Heart right ventricle (tissue), 16 donors: ENCODE data around the gene VTN. TPM values are rescaled to one million over a fixed set of nuclear protein-coding genes. Genes with fewer than 3 reads are reported as not detected.
"Not testable (repeated sequence)": the region's sequence is repeated elsewhere in the genome, so short reads cannot be mapped to it uniquely, and the experiment has no call there.

Experiments
- ATAC-seq, 8 donors: fragments of 200-7000 bp; cut with Tn5 transposase; one replicate each; pipeline ENCODE4 v1.9.1; 2020; ENCODE audit warnings: mild to moderate bottlenecking in 8 of 8, moderate library complexity in 8 of 8, moderate number of reproducible peaks in 1 of 8
- DNase-seq, 2 donors: peaks; one replicate each; pipeline ENCODE4 v3.0.0-alpha.2; 2020
- H3K27ac ChIP-seq, 10 donors: fragments of 200-600 bp; sonication (generic) in 2 of 10; one replicate each; pipeline versions ENCODE4 v1.5.0 to v1.8.0; 2020 to 2022; ENCODE audit warnings: mild to moderate bottlenecking in 3 of 10
- H3K27me3 ChIP-seq, 7 donors: fragments of 200-600 bp; one replicate each; pipeline ENCODE4 v1.8.0; 2021 to 2022; ENCODE audit warnings: mild to moderate bottlenecking in 2 of 7
- H3K36me3 ChIP-seq, 9 donors: fragments of 200-600 bp; sonication (generic) in 1 of 9; one replicate each; pipeline versions ENCODE4 v1.5.0 to v1.8.0; 2020 to 2022; ENCODE audit warnings: mild to moderate bottlenecking in 2 of 9
- H3K4me1 ChIP-seq, 9 donors: fragments of 200-600 bp; sonication (generic) in 1 of 9; one replicate each; pipeline versions ENCODE4 v1.5.0 to v1.8.0; 2020 to 2022; ENCODE audit warnings: mild to moderate bottlenecking in 4 of 9
- H3K4me3 ChIP-seq, 10 donors: fragments of 200-600 bp; sonication (generic) in 2 of 10; one replicate each; pipeline versions ENCODE4 v1.5.0 to v1.8.0; 2020 to 2022; ENCODE audit warnings: mild to moderate bottlenecking in 7 of 10, moderate library complexity in 2 of 10
- H3K9me3 ChIP-seq, 11 donors: fragments of 200-600 bp in 10 of 11; sonication (generic) in 2 of 11; one replicate each; pipeline versions ENCODE4 v1.5.0 to v1.8.0; 2013 to 2022; ENCODE audit warnings: mild to moderate bottlenecking in 2 of 11, control low read depth in 1 of 11, moderate library complexity in 1 of 11
- CTCF ChIP-seq, 9 donors: fragments of 200-600 bp; sonication (generic) in 2 of 9; IDR thresholded peaks; one replicate each; pipeline versions ENCODE4 v1.5.0 to v1.8.0; 2021 to 2022; ENCODE audit warnings: antibody characterized with exemption in 9 of 9, mild to moderate bottlenecking in 5 of 9, moderate library complexity in 1 of 9
- WGBS, 2 donors: extraction: QIAGEN DNeasy Blood & Tissue Kit; methylation state at CpG; one replicate each; pipeline ENCODE4 v1.1.7; 2013; ENCODE audit warnings: inconsistent platforms in 1 of 2; 5-methylcytosine and 5-hydroxymethylcytosine counted together
- intact Hi-C, 10 donors: fragments of 100-400 bp; cut with DNase I; formaldehyde crosslinking; loops; one replicate each; pipeline versions ENCODE4 v1.11.1 to v1.14.2; 2022
- polyA plus RNA-seq, 2 donors: library from polyadenylated mRNA; stranded (reverse); fragments of 200-250 nt; gene quantifications; one replicate each; pipeline ENCODE4 v1.2.3, GENCODE V29; 2013
- total RNA-seq, 10 donors: library from RNA; stranded (reverse); fragmentation: NEBNext Ultra II Directional in 3 of 10; extraction: Animal tissue kit (Norgen Biotek cat#: 25700) in 3 of 10; gene quantifications; one replicate each; pipeline versions ENCODE4 v1.2.1 to v1.2.4, GENCODE V29; 2021 to 2023
- donor health status: Arrhythmogenic right ventricular cardiomyopathy.
- donor health status: ischemic (EF 13 %, LVEDD 7.1; RV severe dilation, severe dysfunction).
- donor health status: healthy with polysubstance abuse.
- donor health status: DM: no; HTN: yes; CAD: no.
- donor health status: DM: no; HTN: no; CAD: no.
- donor health status: ischemic (EF 25% LVEDD 6.9; RV normal size, moderate dysfunction).
- donor health status: ischemic (EF 25% LVEDD 5.7; RV mildly dilated, moderate dysfunction).
- donor health status: healthy.
- donor health status: DM: yes; HTN: yes; CAD: no.
- donor health status: Ischemic cardiomyopathy.
- donor health status: ischemic (EF 35%, LVEDD 5.7; RV mildly dilated, moderate dysfunction).
- donor health status: nonischemic (EF 11% LVEDD 7.7; RV severe dilation, severe dysfunction).
- donor health status: DM: yes; HTN: yes; CAD: no.
- donor health status: PGD.
- donor health status: ischemic (EF 29% LVEDD 5.4; RV normal size, mild dysfunction).
- donor health status: nonischemic (EF 23%, LVEDD 6.1; RV moderate dilation, normal function).

VTN gene
- total and polyA plus RNA-seq, 12 donors: 26.3 to 121 (median 64.8) TPM

GRCh38 chr17:28341516-28341915 is 28.6 kb downstream of the VTN start:
- intact Hi-C loops: no loop called here
- Histone ChIP-seq H3K27ac (no peak overlapping the region), H3K4me1 (peaks cover 12 to 70% (median 54%) of the 10 kb centered on the region in 9 donors), H3K4me3 (no peak overlapping the region), H3K27me3 (no peaks in the 10 kb centered on the region), H3K36me3 (peaks cover 8 to 78% (median 66%) of the 10 kb centered on the region in 9 donors), H3K9me3 (no peaks in the 10 kb centered on the region)
- no peak for TF ChIP-seq CTCF (IDR thresholded peaks at IDR 0.05)
- DNase-seq (no peak), ATAC-seq (no peak)
- WGBS, 2 donors: 93 to 94% methylated on average over 11 of the region's 11 CpGs

- no peak for TF ChIP-seq CTCF (IDR thresholded peaks at IDR 0.05)
- intact Hi-C loops: no loop called here
- ATAC-seq: no peak
- Histone ChIP-seq H3K36me3 (peaks cover 8 to 67% (median 58%) of the 10 kb centered on the region in 9 donors), H3K9me3 (no peaks in the 10 kb centered on the region), H3K4me1 (peaks cover 10 to 62% (median 49%) of the 10 kb centered on the region in 9 donors), H3K27ac (peak overlapping the region in 1 of 10 donors; percentile 99), H3K27me3 (no peaks in the 10 kb centered on the region), H3K4me3 (no peak overlapping the region)
- 89 to 93% methylated on average over 6 of the region's 6 CpGs for WGBS, 2 donors
- no peak for DNase-seq
Observed at GRCh38 chr17:28340374-28340773, 29.7 kb downstream of the VTN start.

GRCh38 chr17:28339431-28339830 is 30.7 kb downstream of the VTN start:
- Histone ChIP-seq H3K4me1 (peaks cover 11 to 58% (median 47%) of the 10 kb centered on the region in 9 donors), H3K4me3 (no peak overlapping the region), H3K36me3 (peaks cover 3 to 57% (median 51%) of the 10 kb centered on the region in 9 donors), H3K9me3 (no peaks in the 10 kb centered on the region), H3K27ac (peak overlapping the region in 9 of 10 donors; percentile 38 to 99 (median 98)), H3K27me3 (no peaks in the 10 kb centered on the region)
- WGBS, 2 donors: 93 to 94% methylated on average over 14 to 15 of the region's 15 CpGs
- no peak for TF ChIP-seq CTCF (IDR thresholded peaks at IDR 0.05)
- ATAC-seq (no peak), DNase-seq (no peak)
- intact Hi-C loops: loop anchor here in 3 of 10 donors (1.0 to 10.0 kb wide), 5 partner anchors 18 to 615 kb away; partner anchors contain the start of genes NLK (in 2 of the 3), PHF12 (in 2 of the 3) and POLDIP2 (in 1 of the 3)

- WGBS, 2 donors: 67 to 80% methylated on average over 8 of the region's 8 CpGs
- H3K4me3 ChIP-seq: peak overlapping the region in 5 of 10 donors; percentile 7 to 94 (median 31)
Observed at GRCh38 chr17:28338769-28339212, 31.3 kb downstream of the VTN start.

More at GRCh38 chr17:28338769-28339212, 31.3 kb downstream of the VTN start:
- not testable (repeated sequence) for ATAC-seq, H3K27me3 ChIP-seq, H3K9me3 ChIP-seq, DNase-seq
- intact Hi-C loops: loop anchor here in 3 of 10 donors (1.0 to 10.0 kb wide), 5 partner anchors 19 to 616 kb away; partner anchors contain the start of genes NLK (in 2 of the 3), PHF12 (in 2 of the 3) and POLDIP2 (in 1 of the 3)
- H3K27ac ChIP-seq: peak overlapping the region; percentile 37 to 99 (median 98)
- H3K4me1 ChIP-seq: peaks cover 15 to 59% (median 53%) of the 10 kb centered on the region in 9 donors
- peaks cover 3 to 51% (median 44%) of the 10 kb centered on the region in 9 donors for H3K36me3 ChIP-seq
